ENCODE measurements around the gene TMIE.
"Not testable (repeated sequence)": the region's sequence is repeated elsewhere in the genome, so short reads cannot be mapped to it uniquely, and the experiment has no call there.

Gene TMIE

DNA sequence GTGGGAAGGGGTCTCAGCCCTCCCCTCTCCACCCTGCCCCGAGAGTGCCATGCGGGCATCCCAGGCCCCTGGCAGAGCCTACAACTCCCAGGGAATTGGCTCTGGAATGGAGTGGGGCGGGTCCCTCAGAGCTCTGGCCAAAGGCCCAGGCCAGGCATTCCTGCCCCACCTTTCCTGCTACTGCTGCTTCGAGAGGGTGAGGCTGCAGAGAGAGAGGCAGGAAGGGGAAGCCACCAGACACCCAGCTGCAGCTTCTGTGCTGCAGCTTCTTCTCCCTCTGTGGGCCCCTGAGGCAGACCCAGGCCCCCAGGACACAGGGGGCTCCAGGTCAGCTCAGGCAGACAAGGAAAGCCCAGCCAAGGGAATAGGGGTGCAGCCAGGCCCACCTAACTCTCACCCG is 10.4 kb upstream of the TMIE start:
- DNase-seq, result no peak

DNA sequence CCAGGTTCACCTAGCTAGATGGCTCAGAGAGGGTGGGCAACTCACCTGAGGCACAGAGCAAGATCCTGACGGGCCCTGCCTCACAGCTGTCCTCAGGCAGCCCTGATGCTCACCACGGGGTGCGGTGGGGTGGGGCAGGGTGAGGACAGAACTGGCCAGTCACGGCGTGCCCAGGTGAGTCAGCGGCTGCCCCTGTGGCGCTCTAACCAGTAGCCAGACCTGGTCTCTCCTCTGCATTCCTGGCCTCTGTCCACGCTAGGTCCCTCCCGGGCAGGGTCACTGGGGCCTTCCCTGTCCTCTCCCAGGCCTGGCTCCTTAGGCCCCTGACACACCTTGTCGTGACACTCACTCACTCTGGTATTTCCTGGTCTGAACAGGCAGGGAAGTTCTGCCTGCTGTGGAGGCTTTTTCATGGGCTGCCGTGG is 8.6 kb upstream of the TMIE start:
- DNase-seq, result no peak

GRCh38 chr3:46693038-46693891 is 7.9 kb upstream of the TMIE start, which contains the start of gene ALS2CL:
Gene ALS2CL, minus strand, starts transcription at chr3:46693679. Its CDS starts 4,239 bp downstream, at chr3:46689440.
- peak; percentile 69 for DNase-seq

DNA sequence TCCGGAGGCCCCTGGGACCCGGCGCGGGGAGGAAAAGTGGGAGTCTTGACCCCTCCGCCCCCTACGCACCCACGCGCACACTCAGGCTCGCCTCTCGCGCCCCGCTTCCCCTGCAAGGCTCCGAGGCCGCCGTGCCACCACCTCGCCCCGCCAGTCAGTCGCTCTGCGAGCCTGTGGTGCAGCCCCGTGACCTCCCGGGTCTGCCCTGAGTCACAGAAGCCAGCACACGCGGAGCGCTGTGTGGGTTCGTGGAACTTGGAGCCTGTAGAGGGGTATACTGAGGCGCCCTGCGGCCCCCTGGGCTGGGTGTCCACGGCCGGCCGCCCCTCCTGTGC is 7.3 kb upstream of the TMIE start:
- peak; percentile 58 for DNase-seq

GRCh38 chr3:46694520-46694919 is 6.7 kb upstream of the TMIE start:
- DNase-seq, result no peak

DNA sequence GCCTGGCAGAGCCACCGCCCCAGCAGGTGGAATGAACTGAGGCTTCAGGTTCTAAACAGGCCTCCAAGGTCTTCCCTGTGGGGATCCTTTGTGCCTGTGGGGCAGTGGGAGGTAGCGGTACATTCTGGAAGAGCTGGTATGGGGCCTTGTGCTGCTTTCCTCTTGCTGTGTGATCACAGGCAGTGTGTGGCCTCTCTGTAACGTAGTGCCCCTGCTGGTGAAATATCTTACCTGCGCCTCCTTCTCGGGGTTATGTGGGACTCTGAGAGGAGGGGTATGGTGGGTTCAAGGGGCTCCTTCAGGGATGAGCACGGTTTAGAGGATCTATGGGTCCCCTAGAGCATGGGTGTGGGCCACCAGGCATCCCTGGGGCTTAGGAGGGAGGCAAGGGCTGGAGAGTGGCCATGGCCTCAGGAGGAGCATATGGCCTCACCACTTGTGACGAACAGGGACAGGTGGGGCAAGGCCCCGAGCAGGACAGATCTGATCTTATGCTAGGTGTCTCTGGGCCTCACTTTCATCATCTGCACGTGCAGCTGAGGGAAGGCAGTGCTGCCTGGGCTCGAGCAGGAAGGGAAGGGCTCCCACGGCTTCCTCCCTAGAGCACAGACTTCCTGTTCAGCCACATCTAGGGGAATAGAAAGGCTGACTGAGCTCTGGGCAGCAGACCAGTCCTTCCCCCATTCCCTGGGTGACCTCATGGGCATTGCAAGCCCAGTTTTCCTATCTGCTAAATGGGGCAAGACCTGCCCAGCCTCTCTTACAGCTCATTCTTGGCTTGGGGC is 5.8 kb upstream of the TMIE start:
- peak; percentile 56 for DNase-seq

- peak; percentile 17 for DNase-seq
Measured at GRCh38 chr3:46695962-46696894, 5.0 kb upstream of the TMIE start.

DNA sequence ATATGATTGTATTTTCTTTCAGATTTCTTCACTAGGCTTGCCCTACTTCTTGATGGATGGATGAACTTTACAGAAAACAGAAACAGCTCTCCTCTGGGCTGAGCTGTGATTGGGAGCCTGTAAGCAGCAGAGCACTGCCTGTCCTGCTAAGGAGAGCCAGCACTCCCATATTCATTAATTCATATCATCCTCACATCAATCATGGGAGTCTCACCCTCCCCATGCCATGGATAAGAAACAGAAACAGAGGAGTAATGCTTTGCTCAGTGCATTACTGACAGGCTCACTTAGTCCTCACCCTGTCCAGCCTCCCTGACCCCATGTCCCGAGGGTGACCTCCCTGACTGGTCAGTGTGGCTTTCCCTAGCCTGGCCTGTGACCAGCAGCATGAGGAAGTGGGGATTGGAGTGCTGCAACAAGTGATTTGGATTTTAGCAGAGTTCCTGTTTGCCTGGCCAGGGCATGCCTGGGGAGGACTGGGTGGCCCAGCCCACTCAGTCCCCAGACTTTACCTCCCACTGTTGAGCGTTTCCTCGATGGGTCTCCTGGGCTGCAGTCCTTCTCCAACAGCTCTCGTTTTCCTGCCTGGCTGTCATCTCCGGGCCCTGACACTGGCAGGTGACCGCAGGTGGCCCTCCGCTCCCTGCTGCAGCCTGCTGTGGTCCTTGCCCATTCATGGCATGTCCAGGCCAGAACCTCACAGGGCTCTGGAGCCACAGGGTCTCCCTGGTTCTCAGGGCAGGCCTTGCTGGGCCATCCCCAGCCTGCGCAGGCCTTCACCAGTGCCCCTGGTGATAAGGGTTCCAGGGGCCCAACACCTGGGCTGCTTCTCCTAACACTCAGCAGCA is 1.3 kb upstream of the TMIE start:
- DNase-seq, result no peak

DNA sequence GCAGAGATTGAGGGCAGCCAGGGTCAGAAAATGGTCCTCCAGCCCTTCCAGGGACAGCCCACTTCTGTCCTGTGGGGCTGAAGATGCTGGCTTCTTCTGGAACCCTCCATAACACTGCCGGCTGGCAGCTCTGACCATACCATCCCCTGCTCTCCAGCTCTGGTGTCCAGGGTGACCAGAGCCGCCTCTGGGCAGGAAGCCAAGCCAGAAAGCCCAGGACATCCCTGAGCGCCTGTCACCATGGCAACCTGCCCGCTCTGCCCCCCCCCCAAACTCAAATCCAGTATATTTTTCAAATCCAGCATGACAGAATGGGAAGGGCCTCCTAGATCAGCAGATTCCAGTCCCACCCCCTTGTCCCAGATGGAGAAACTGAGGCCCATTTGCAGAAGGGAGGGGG is 420 bp upstream of the TMIE start:
- no peak for DNase-seq

DNA sequence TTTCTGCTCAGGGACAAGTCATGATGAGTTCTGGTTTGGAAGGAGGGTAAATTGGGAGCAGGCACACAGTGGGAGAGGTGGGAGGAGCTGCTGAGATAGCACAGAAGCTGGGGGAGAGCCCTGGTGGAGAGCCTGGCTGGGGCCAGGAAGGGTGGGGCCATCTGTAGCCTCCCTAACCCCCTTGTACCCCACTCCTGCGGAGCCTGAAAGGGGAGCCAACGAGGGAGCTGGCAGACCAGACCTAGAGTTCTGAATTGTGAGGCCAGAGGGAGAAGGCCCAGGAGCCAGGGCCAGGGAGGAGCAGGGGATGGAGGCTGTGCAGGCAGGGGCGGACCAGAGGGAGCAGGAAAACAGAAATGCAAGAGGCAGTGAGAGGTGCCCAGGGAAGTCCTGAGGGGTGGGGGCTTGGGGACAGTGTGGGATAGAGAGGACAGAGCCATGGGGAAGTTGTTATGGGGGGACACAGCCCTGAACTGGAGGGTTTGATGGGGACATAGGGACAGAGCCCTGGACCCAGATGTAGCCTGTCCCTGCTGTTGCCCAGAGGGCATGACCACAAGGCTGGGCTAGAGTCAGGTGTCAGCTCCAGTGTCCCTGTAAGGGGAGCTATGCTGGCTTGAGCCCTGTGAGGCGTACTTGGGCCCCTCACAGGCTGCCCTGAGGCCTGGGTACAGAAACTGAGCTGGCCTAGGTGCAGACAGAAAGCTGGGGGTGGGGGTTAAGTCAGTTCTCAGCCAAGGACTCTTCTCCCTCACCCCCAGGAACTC is 1.2 kb downstream of the TMIE start:
- DNase-seq, result no peak

DNA sequence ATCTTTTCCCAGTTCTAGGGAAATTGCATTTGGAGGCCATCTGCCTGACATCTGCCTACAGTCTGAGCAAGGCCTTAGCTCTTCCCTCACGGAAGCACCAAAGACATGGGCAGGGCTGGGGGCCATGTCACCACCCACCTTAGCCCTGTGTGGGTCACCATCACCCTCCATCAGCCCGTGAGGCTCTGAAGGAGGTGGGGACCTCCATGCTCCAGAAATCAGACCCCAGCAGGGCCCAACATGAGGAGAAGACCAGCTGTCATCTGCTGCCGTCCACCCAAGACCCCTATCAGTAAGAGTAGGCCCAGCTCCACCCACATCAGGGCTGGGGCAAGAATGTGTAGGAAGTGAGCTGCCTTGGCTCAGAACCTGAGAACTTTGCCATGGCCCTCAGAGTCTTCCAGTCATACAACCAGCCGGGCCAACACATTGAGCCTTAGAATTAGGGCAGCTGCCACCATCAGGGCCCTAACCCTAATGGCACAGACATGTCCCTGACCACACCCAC is 1.9 kb downstream of the TMIE start:
- DNase-seq, result no peak

- DNase-seq, result not testable (repeated sequence)
Measured at GRCh38 chr3:46704346-46704745, 3.2 kb downstream of the TMIE start.

DNA sequence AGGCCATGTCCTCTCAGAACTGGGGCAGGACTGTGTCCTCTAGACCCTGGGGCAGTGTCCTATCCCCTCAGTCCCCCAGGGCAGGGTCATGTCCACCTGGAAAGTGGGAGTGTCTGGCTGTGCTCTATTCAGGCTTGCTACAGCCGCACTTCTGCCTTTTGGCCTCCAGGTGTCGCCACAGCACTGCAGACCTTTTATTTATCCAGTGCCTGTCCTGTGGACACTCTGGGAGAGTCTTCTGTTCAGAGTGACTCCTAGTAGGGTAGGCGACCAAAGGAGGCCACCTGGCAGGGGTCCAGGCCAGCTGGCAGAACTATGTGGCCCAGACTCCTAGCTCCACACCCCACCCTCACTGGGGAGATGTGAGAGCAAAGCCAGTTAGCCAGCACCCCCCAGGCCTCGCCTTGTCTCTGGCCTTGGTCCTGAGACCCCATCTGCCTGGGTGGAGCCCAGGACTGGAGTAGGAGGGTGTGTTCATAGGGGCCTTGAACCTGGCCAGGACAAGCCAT is 3.9 kb downstream of the TMIE start:
- DNase-seq, result peak; percentile 64

GRCh38 chr3:46705751-46706552 is 4.8 kb downstream of the TMIE start:
- DNase-seq, result peak; percentile 5

DNA sequence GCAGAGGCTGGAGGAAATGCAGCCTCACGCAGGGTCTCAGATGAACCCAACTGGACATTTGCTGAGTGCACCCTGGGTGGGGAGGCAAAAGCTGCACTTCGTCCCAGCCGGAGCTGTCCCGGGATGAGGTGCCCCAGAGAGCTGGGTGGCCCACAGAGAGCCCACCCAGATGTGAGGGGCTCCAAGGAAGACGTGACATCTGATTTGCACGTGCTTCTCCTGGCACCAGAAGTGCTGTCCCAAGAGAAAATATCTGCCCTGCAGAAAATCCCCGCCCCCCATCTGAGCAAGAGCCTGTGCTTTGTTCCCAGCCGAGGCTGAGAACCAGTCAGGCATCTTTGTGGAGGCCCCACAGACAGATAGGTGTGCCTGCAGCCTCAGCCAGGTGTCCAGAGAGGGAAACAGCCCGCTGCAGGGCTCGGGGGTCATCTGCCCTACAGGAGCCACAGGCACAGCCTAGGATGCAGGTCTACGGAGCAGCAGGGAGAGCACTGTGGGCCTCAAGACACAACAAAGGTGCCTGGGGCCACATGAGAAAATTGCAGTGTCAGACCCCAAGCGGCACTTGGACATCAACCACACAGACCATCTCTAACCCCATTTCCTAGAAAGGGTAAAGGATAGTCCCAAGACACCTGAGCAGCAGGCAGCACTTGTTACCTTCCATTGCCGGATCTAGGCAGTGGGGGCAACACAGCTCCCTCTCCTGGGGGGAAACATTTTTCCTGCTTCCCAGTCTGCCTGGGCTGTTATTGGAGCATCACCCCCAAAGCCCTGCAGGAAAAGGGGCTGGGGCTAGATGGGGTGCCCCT is 5.8 kb downstream of the TMIE start:
- peak; percentile 4 for DNase-seq

- peak; percentile 7 for DNase-seq
Measured at GRCh38 chr3:46707601-46708011, 6.4 kb downstream of the TMIE start.

DNA sequence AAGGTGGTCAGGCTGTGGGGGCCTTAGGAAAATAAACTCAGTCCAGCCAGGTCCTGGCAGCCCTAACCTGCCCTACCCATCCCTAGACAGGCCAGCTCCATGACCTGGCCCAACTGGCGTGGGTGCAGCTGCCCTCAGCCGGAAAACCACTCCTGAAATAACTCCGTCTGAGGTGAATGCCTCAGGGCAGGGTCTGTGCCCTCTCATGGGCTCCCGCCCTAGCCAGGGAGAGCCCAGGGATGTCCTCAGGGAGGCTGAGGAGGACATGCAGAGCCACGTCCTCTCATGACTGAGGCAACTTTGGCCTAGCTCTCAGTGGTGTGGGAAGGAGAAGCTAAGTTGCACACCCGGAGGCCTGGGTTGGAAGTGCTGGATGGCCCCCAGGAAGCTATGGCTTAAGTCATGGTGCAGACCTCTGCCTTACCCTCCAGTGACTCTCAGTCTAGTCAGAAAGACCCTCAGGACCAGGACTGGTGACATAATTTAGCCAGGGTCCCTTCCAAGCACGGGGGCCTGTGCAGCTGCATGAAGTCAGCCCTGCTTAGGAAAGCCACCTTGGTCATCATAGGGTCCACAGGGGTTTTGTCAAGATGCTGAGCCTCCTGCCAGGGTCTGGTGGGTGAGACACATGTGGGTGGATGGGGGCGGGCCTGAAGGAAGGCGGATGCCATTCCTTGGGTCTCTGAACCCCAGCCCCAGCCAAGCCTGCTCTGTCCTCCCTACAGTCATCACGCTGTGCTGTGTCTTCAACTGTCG is 7.4 kb downstream of the TMIE start:
- peak; percentile 6 for DNase-seq

DNA sequence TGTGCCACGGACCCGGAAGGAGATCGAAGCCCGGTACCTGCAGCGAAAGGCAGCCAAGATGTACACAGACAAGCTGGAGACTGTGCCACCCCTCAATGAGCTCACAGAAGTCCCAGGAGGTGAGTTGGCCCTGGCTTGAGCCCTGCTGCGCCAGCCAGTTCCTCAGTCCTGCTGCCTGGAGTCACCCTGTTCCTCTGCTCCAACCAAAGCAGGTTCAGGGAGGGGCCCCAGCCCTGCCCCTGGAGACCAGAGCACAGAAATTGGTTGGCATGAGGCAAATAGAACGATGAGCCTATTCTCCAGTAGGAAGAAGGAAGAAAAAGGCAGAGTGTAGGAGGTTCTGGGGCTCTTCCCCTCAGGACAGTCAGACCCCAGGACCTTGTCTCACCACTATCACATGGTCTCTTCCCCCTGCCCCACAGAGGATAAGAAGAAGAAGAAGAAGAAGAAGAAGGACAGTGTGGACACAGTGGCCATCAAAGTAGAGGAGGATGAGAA is 8.0 kb downstream of the TMIE start:
- DNase-seq, result no peak

All from activated naive CD4-positive, alpha-beta T cell treated with anti-CD3 and anti-CD28 coated beads, Interleukin-2, amount 50 U/mL, for 16 hours (primary cell).